ENCODE measurements around the gene COL1A1. TPM values are rescaled to one million over a fixed set of nuclear protein-coding genes. Genes with fewer than 3 reads are reported as not detected.
A peak's percentile ranks its signal among the peaks of the same experiment; 100 is the strongest.

The COL1A1 gene
- total RNA-seq, 1 experiment from 2014 or later, result 104 TPM

- H4K8ac ChIP-seq (replicated peaks; ENCODE audit: insufficient read length, low read depth, low read length), result no peak overlapping the region
- H4K20me1 ChIP-seq (ENCODE audit: control insufficient read depth, insufficient read depth, insufficient read length), result peaks cover 2% of the 10 kb centered on the region
- H3K4me2 ChIP-seq (ENCODE audit: insufficient read depth, insufficient read length, low read length), result no peak overlapping the region
- H4K5ac ChIP-seq (ENCODE audit: insufficient read length, low read depth, low read length), result no peak overlapping the region
- H3K9me3 Mint-ChIP-seq, result no peaks in the 10 kb centered on the region; a peak in 1 of 5 replicates
- H2BK5ac ChIP-seq (ENCODE audit: insufficient read length, low read length), result no peak overlapping the region
- no peak overlapping the region for H2BK15ac ChIP-seq (ENCODE audit: low read depth, low read length)
- H3K4me1 Mint-ChIP-seq, result peaks cover 19 to 40% of the 10 kb centered on the region in 2 experiments
- no peak overlapping the region for H3K9ac ChIP-seq (ENCODE audit: extremely low read depth, insufficient read length, low read length)
- H3K23me2 ChIP-seq (ENCODE audit: insufficient read length, low read depth, low read length, poor library complexity, severe bottlenecking), result peaks cover 4% of the 10 kb centered on the region
- no peak overlapping the region for H3T11ph ChIP-seq (ENCODE audit: low read length)
- no peak overlapping the region for H3K27ac ChIP-seq (ENCODE audit: insufficient read length, low read depth, low read length)
- H3K79me2 ChIP-seq (ENCODE audit: insufficient read depth, low read length), result no peaks in the 10 kb centered on the region
- no peak overlapping the region for H2BK12ac ChIP-seq (ENCODE audit: insufficient read length, low read depth, low read length)
- H2BK20ac ChIP-seq (ENCODE audit: low read depth, low read length, poor library complexity, severe bottlenecking), result no peak overlapping the region
- H3K27me3 ChIP-seq (ENCODE audit: insufficient read depth, low read length), result no peaks in the 10 kb centered on the region; the same call in 1 of the 2 replicates
- no peak overlapping the region for H3K56ac ChIP-seq (ENCODE audit: insufficient read length, low read depth, low read length)
- no peak overlapping the region for H3K23ac ChIP-seq (ENCODE audit: insufficient read length, low read depth, low read length)
- no peak for DNase-seq
- H3K79me1 ChIP-seq (ENCODE audit: insufficient read depth, low read depth, low read length, poor library complexity, severe bottlenecking), result no peaks in the 10 kb centered on the region
- H2AK5ac ChIP-seq (ENCODE audit: insufficient read length, low read length), result no peak overlapping the region
- TF ChIP-seq CTCF (conservative IDR thresholded peaks at IDR 0.05), result no peak
- H3K27ac Mint-ChIP-seq, result no peak overlapping the region
- H3K36me3 Mint-ChIP-seq (ENCODE audit: insufficient read depth in 1 of 3, low read depth in 3 of 3), result peaks cover 12 to 36% (median 32%) of the 10 kb centered on the region in 3 experiments; a peak in 6 of 7 replicates
- H3K27me3 Mint-ChIP-seq (ENCODE audit: low read depth), result peaks cover 26% of the 10 kb centered on the region
- H3K14ac ChIP-seq (ENCODE audit: insufficient read depth, low read length), result no peak overlapping the region
- H3K4ac ChIP-seq (ENCODE audit: low read depth, low read length), result no peak overlapping the region
- no peak overlapping the region for H2AFZ ChIP-seq (ENCODE audit: low read length)
- no peak overlapping the region for H2BK120ac ChIP-seq (ENCODE audit: low read depth, low read length, poor library complexity, severe bottlenecking)
- WGBS (ENCODE audit: extremely low coverage, insufficient read length, low lambda C conversion rate), result no CpG with 5 or more reads among the region's 16 CpGs
- H4K91ac ChIP-seq (ENCODE audit: insufficient read length, low read depth, low read length), result no peak overlapping the region
- H3K18ac ChIP-seq (ENCODE audit: insufficient read length, low read depth, low read length), result no peak overlapping the region
- H3K9me3 ChIP-seq (ENCODE audit: control insufficient read depth, low read depth, low read length), result no peaks in the 10 kb centered on the region
- peak overlapping the region in 1 of 2 experiments; percentile 58; a peak in 2 of 5 replicates for H3K4me3 Mint-ChIP-seq
- peaks cover 5% of the 10 kb centered on the region; the same call in 1 of the 2 replicates for H3K4me1 ChIP-seq (ENCODE audit: insufficient read depth, low read length)
Observed at GRCh38 chr17:50134206-50135110, 67.0 kb downstream of the COL1A1 start.

Data from H9 (cell line).